MM.1S (cell line): ENCODE measurements around the gene ZC3H8.
"Not testable (repeated sequence)": the region's sequence is repeated elsewhere in the genome, so short reads cannot be mapped to it uniquely, and the experiment has no call there.

ENCODE experiments used
- DNase-seq: peaks from one replicate; pipeline ENCODE4 v3.0.0-alpha.2; 2015
- H2AFZ ChIP-seq: fragments of 300-600 bp; sonication (generic); 2 replicates; pipeline ENCODE4 v1.6.0; 2016; ENCODE audit warnings: antibody characterized with exemption, low read length
- H3F3A ChIP-seq: fragments of 300-600 bp; sonication (generic); 2 replicates; pipeline ENCODE4 v1.6.1; 2016; ENCODE audit warnings: mild to moderate bottlenecking, antibody characterized with exemption, low read length, moderate library complexity, mixed read lengths; ENCODE audit not compliant: insufficient read depth
- H3K27ac ChIP-seq: fragments of 300-600 bp; sonication (generic); 2 replicates; pipeline ENCODE4 v1.5.1; 2016; ENCODE audit warnings: mild to moderate bottlenecking, low read length
- H3K27me3 ChIP-seq: fragments of 300-600 bp; sonication (generic); replicated peaks from 2 replicates; pipeline ENCODE4 v1.6.0; 2016; ENCODE audit warnings: low read length; ENCODE audit not compliant: insufficient read depth
- H3K36me3 ChIP-seq: fragments of 300-600 bp; sonication (generic); replicated peaks from 2 replicates; pipeline ENCODE4 v1.6.1; 2016; ENCODE audit warnings: mild to moderate bottlenecking, low read length, mixed read lengths; ENCODE audit not compliant: insufficient read depth
- H3K4me1 ChIP-seq: fragments of 300-600 bp; sonication (generic); 2 replicates; pipeline ENCODE4 v1.6.1; 2016; ENCODE audit warnings: low read length, mixed read lengths
- H3K4me2 ChIP-seq: fragments of 300-600 bp; sonication (generic); 2 replicates; pipeline ENCODE4 v1.6.0; 2016; ENCODE audit warnings: low read depth, low read length
- H3K4me3 ChIP-seq: fragments of 300-600 bp; sonication (generic); 2 replicates; pipeline ENCODE4 v1.5.1; 2016; ENCODE audit warnings: low read length, mixed read lengths
- H3K79me2 ChIP-seq: fragments of 300-600 bp; sonication (generic); 2 replicates; pipeline ENCODE4 v1.6.1; 2016; ENCODE audit warnings: mixed run types, low read length, mixed read lengths
- H3K9ac ChIP-seq: fragments of 300-600 bp; sonication (generic); 2 replicates; pipeline ENCODE4 v1.6.1; 2016; ENCODE audit warnings: low read length, mixed read lengths
- H3K9me2 ChIP-seq: fragments of 300-600 bp; sonication (generic); replicated peaks from 2 replicates; pipeline ENCODE4 v1.6.1; 2016; ENCODE audit warnings: mild to moderate bottlenecking, low read length, mixed read lengths; ENCODE audit not compliant: insufficient read depth
- H3K9me3 ChIP-seq: fragments of 300-600 bp; sonication (generic); replicated peaks from 2 replicates; pipeline ENCODE4 v1.6.1; 2016; ENCODE audit warnings: mild to moderate bottlenecking, low read length, mixed read lengths; ENCODE audit not compliant: insufficient read depth
- H4K20me1 ChIP-seq: fragments of 300-600 bp; sonication (generic); 2 replicates; pipeline ENCODE4 v1.6.1; 2016; ENCODE audit warnings: mild to moderate bottlenecking, low read length, moderate library complexity, mixed read lengths; ENCODE audit not compliant: insufficient read depth
- EZH2 ChIP-seq: fragments of 300-600 bp; sonication (generic); optimal IDR thresholded peaks from 2 replicates; pipeline ENCODE3; 2017; ENCODE audit warnings: low read depth, mild to moderate bottlenecking, antibody characterized with exemption, low read length, mixed read lengths
- EZH2phosphoT487 ChIP-seq: fragments of 300-600 bp; sonication (generic); IDR thresholded peaks from 2 replicates; pipeline ENCODE4 v1.6.1; 2018; ENCODE audit warnings: antibody characterized with exemption, low read length
- TF ChIP-seq, protein P1 (sequence below): fragments of 300-600 bp; sonication (generic); IDR thresholded peaks from 2 replicates; pipeline ENCODE4 v1.5.1; 2016; ENCODE audit warnings: antibody characterized with exemption, low read length, mixed read lengths

ZC3H8 gene

DNA sequence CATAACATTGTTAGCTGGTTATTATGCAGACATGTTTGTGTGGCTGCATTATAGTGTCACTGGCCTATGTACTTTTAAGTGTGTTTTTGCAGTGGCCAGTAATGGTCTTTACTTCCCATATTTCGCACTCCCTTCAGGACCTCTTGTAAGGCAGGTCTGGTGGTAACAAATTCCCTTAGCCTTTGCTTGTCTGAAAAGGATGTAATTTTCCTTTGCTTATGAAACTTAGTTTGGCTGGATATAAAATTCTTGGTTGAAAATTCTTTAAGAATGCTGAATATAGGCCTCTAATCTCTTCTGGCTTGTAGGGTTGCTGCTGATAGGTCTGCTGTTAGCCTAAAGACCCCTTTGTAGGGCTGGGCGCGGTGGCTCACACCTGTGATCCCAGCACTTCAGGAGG, 34.7 kb downstream of the ZC3H8 start:
- Histone ChIP-seq H2AFZ (no peak overlapping the region), H3K4me1 (no peaks in the 10 kb centered on the region), H3K79me2 (no peaks in the 10 kb centered on the region), H3K27me3 (no peaks in the 10 kb centered on the region), H3K9me3 (no peaks in the 10 kb centered on the region), H3K4me3 (no peak overlapping the region), H3K9me2 (no peaks in the 10 kb centered on the region), H3F3A (no peaks in the 10 kb centered on the region), H4K20me1 (no peaks in the 10 kb centered on the region), H3K36me3 (peaks cover 3% of the 10 kb centered on the region), H3K27ac (no peak overlapping the region), H3K9ac (no peak overlapping the region), H3K4me2 (no peak overlapping the region)
- no peak for DNase-seq
- TF ChIP-seq, protein P1, sequence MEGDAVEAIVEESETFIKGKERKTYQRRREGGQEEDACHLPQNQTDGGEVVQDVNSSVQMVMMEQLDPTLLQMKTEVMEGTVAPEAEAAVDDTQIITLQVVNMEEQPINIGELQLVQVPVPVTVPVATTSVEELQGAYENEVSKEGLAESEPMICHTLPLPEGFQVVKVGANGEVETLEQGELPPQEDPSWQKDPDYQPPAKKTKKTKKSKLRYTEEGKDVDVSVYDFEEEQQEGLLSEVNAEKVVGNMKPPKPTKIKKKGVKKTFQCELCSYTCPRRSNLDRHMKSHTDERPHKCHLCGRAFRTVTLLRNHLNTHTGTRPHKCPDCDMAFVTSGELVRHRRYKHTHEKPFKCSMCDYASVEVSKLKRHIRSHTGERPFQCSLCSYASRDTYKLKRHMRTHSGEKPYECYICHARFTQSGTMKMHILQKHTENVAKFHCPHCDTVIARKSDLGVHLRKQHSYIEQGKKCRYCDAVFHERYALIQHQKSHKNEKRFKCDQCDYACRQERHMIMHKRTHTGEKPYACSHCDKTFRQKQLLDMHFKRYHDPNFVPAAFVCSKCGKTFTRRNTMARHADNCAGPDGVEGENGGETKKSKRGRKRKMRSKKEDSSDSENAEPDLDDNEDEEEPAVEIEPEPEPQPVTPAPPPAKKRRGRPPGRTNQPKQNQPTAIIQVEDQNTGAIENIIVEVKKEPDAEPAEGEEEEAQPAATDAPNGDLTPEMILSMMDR, result no peak
- TF ChIP-seq EZH2 (no peak), EZH2phosphoT487 (no peak)

DNA sequence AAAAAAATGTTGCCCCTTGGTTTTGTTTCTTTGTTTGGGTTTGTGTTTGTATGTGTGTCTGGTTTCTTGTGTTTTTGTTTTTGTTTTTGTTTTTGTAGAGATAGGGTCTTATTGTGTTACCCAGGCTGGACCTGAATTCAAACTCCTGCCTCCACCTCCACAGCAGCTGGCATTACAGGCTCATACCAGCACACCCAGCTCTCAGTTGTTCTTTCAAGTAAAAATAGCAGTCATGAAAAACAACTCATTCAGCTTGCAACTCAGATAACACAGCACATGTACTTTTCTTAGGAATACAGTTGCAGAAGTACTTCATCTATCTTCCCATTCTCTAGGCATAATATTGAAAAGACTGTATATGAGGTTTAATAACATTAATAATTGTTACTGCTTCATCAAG, 37.0 kb downstream of the ZC3H8 start:
- H3F3A ChIP-seq, result no peaks in the 10 kb centered on the region
- H3K27me3 ChIP-seq, result no peaks in the 10 kb centered on the region
- DNase-seq, result no peak
- H3K4me2 ChIP-seq, result no peak overlapping the region
- no peak for TF ChIP-seq EZH2
- TF ChIP-seq, protein P1, result no peak
- no peak for TF ChIP-seq EZH2phosphoT487
- H3K4me1 ChIP-seq, result no peaks in the 10 kb centered on the region
- H3K9ac ChIP-seq, result no peak overlapping the region
- H3K9me2 ChIP-seq, result no peaks in the 10 kb centered on the region
- H3K27ac ChIP-seq, result no peak overlapping the region
- no peaks in the 10 kb centered on the region for H3K9me3 ChIP-seq
- no peaks in the 10 kb centered on the region for H3K36me3 ChIP-seq
- no peak overlapping the region for H2AFZ ChIP-seq
- H4K20me1 ChIP-seq, result no peaks in the 10 kb centered on the region
- no peak overlapping the region for H3K4me3 ChIP-seq
- no peaks in the 10 kb centered on the region for H3K79me2 ChIP-seq

DNA sequence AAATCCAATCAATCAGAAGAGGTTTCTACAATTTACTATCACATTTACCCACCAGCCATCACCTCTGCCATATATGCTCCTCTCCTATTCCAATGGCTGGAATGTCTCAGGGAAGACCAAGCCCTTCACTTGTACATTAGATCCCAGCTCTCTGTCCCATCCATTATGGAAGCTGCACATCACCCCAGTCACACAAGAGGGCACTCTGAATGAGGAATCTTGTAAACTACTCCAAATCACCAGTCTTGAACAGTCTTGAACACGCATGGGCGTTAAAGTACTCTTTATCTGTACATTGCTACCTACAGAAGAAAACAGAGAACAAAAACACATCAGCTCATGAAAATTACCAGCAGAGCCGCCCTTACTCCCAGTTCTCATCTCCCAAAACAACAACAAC, 38.7 kb downstream of the ZC3H8 start:
- H3K4me1 ChIP-seq, result no peaks in the 10 kb centered on the region
- no peaks in the 10 kb centered on the region for H3K79me2 ChIP-seq
- no peak overlapping the region for H3K27ac ChIP-seq
- no peak overlapping the region for H2AFZ ChIP-seq
- H3K9me3 ChIP-seq, result no peaks in the 10 kb centered on the region
- H3K9ac ChIP-seq, result no peak overlapping the region
- H4K20me1 ChIP-seq, result no peaks in the 10 kb centered on the region
- H3K4me3 ChIP-seq, result no peak overlapping the region
- no peaks in the 10 kb centered on the region for H3F3A ChIP-seq
- TF ChIP-seq, protein P1, result no peak
- TF ChIP-seq EZH2, result no peak
- TF ChIP-seq EZH2phosphoT487, result no peak
- no peaks in the 10 kb centered on the region for H3K36me3 ChIP-seq
- no peak for DNase-seq
- no peak overlapping the region for H3K4me2 ChIP-seq
- no peaks in the 10 kb centered on the region for H3K27me3 ChIP-seq
- H3K9me2 ChIP-seq, result no peaks in the 10 kb centered on the region

DNA sequence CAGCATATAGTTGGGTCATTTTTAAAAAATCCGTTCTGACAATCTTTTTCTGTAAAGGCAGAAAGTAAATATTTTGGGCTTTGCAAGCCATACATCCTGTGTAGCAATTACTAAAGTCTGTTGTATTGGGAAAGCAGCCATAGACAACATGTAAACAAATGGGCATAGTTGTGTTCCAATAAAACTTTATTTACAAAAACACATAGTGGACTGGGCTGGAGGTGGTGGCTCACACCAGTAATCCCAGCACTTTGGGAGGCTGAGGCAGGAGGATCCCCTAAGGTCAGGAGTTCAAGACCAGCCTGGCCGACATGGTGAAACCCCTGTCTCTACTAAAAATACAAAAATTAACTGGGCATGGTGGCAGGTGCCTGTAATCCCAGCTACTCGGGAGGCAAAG, 46.9 kb downstream of the ZC3H8 start:
- H3K27me3 ChIP-seq, H4K20me1 ChIP-seq: not testable (repeated sequence)

More for the DNA sequence above, 46.9 kb downstream of the ZC3H8 start:
- H2AFZ ChIP-seq, H3K36me3 ChIP-seq, H3K79me2 ChIP-seq, H3K4me3 ChIP-seq, H3K9me2 ChIP-seq, H3K4me2 ChIP-seq, DNase-seq, H3K27ac ChIP-seq, H3K9ac ChIP-seq, H3F3A ChIP-seq, H3K9me3 ChIP-seq, H3K4me1 ChIP-seq: not testable (repeated sequence)
